Measurements from ENCODE around the gene ABHD12B. TPM values are rescaled to one million over a fixed set of nuclear protein-coding genes. Genes with fewer than 3 reads are reported as not detected.

ABHD12B gene
- total and polyA plus RNA-seq, 4 donors: 0.13 TPM; not detected in 3

DNA sequence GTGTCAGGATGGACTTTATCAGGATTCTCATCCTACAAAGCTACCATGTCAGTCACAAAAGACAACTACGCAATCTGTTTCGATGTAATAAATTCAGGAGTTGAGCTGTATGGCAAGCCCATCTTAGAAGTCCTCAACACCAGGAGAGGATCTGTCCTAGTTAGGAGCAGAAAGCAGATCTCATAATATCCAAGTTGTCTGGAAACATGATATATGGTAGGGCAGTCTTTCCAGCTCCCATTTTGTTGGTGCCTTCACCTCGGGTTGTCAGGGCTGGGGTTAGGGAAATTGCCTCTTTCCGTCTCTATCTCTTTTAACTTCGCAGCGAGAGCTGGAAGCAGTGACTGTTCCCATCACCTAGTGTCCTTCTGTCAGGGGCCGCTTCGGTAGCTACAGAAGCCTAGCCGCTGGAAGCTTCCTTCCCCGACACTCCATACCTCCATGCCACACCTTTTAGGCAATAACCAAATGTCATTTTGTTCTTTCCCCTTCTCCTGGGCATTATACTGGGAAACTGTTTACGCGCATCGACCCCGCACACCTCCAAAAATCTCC lies 42.3 kb upstream of the ABHD12B start:
- WGBS, 2 donors: 29 to 33% methylated on average over 14 of the region's 14 CpGs
- Histone ChIP-seq H3K4me3 (ENCODE audit: low read length in 2 of 2) (peak overlapping the region in 1 of 2 donors; percentile 76), H3K27me3 (ENCODE audit: control insufficient read depth in 1 of 2, insufficient read depth in 2 of 2, low read length in 1 of 2) (no peaks in the 10 kb centered on the region), H3K4me1 (ENCODE audit: control insufficient read depth in 1 of 2, insufficient read depth in 2 of 2, low read length in 2 of 2) (no peaks in the 10 kb centered on the region), H3K9me3 (ENCODE audit: control insufficient read depth, low read length) (no peaks in the 10 kb centered on the region), H3K27ac (ENCODE audit: low read depth in 1 of 2, low read length in 2 of 2) (no peak overlapping the region), H3K36me3 (ENCODE audit: control insufficient read depth in 1 of 2, insufficient read depth in 2 of 2, low read length in 1 of 2) (peaks cover 0 to 1% of the 10 kb centered on the region in 2 donors)
- DNase-seq: no peak
- ATAC-seq (ENCODE audit: low FRiP score): no peak
- intact Hi-C loops (cut with DNase I): no loop called here

DNA sequence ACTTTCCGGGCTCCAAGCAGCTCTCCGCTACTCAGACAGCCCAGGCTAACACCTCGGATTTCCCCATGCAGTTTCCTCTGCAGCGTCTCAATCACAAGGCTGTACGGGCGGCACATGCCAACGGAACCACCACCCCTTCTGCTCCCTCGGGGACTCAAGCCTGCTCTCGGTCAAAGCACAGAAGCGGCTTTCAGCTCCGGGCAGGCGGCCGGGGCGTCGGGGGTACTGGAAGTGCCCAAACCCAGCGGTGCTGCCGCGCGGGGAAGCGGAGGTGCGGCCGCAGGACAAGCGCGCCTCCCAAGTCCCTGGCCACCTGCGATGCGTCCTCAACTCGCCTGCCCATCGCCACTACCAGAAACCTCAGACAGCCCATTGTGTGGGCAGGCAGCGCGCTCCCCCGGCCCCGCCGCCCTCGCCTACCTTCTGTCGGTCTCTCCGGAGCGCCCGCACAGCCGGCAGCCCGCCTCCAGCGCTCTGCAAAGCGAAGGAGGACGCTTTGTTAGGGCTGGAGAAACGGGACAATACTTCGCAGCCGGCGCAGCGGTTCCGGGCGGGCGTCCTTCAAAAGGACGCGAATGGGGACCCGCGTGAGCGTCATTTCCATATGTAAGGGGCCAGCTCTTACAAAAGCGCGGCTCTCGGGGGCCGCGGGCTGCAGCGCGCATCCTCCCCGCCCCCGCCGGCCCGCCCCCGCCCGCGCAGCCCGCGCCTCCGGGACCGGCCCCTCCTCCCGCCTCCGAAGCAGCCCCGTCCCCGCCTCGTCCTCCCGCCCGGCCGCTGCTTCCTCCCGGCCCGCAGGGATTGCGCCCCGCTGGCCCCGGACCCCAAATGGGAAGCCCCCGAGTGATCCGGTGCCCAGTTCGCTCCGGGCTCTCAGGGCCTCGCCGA lies 41.6 kb upstream of the ABHD12B start:
- ATAC-seq (ENCODE audit: low FRiP score) (peak; percentile 70), DNase-seq (peak; percentile 76 to 85)
- H3K4me3 ChIP-seq (ENCODE audit: low read length in 2 of 2): peak overlapping the region; percentile 76 to 98
- H3K4me1 ChIP-seq (ENCODE audit: control insufficient read depth in 1 of 2, insufficient read depth in 2 of 2, low read length in 2 of 2): no peaks in the 10 kb centered on the region
- H3K9me3 ChIP-seq (ENCODE audit: control insufficient read depth, low read length): no peaks in the 10 kb centered on the region
- H3K36me3 ChIP-seq (ENCODE audit: control insufficient read depth in 1 of 2, insufficient read depth in 2 of 2, low read length in 1 of 2): peaks cover 0 to 1% of the 10 kb centered on the region in 2 donors
- peak overlapping the region in 1 of 2 donors; percentile 80 for H3K27ac ChIP-seq (ENCODE audit: low read depth in 1 of 2, low read length in 2 of 2)
- WGBS, 2 donors: 1% methylated on average over 71 to 93 of the region's 93 CpGs
- H3K27me3 ChIP-seq (ENCODE audit: control insufficient read depth in 1 of 2, insufficient read depth in 2 of 2, low read length in 1 of 2): no peaks in the 10 kb centered on the region
- intact Hi-C loops (cut with DNase I): no loop called here

DNA sequence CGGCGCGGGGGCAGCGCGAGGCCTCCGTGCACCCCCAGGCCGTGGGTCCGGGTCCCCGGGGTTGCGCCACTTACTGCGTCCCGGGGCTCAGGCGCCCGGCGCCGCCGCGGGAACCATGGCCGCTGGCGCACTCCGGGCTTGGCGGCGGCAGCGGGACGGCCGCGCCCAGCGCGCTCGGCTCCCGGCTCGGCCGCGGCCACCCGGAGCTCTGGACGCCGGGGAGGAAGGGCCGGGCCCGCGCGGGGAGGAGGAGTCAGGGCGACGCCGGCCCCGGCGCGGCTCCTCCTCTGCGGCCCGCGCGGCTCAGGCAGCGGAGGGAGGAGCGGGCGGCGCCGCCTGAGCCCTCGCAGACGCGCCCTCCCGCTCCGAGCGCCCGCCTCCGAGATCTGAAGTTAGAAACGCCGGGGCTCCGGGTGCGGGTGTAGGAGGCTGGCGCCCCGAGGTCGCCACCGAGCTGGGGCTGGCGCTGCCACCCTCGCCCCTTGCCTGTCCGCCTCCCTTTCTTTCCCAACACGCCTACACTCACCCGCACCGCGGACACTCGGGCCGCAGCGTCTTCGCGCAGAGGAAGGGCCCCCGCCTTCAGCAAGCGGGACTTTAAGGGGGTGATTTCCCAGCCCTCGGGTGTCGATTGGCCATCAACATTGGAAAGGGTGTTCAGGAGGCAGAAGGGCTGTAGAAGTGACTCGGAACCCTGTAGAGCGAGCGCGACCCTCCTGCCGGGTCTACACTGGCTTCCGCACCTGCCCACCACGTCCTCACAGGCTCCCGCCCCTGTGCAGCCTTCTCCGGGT lies 40.7 kb upstream of the ABHD12B start, which contains the start of gene NIN:
NIN (minus strand) TSS at position 231 of the 794 bp plus-strand sequence. CDS start 9,106 bp downstream, outside the sequence.
- Histone ChIP-seq H3K36me3 (ENCODE audit: control insufficient read depth in 1 of 2, insufficient read depth in 2 of 2, low read length in 1 of 2) (peaks cover 0 to 1% of the 10 kb centered on the region in 2 donors), H3K27ac (ENCODE audit: low read depth in 1 of 2, low read length in 2 of 2) (peak within 1 kb of the TSS in 1 of 2 donors; percentile 80), H3K4me3 (ENCODE audit: low read length in 2 of 2) (peak within 1 kb of the TSS; percentile 76 to 98), H3K4me1 (ENCODE audit: control insufficient read depth in 1 of 2, insufficient read depth in 2 of 2, low read length in 2 of 2) (no peaks in the 10 kb centered on the region), H3K9me3 (ENCODE audit: control insufficient read depth, low read length) (no peaks in the 10 kb centered on the region), H3K27me3 (ENCODE audit: control insufficient read depth in 1 of 2, insufficient read depth in 2 of 2, low read length in 1 of 2) (no peaks in the 10 kb centered on the region)
- WGBS, 2 donors: 0 to 1% methylated on average over 68 to 97 of the region's 97 CpGs
- DNase-seq: peak; percentile 86 to 93
- intact Hi-C loops (cut with DNase I): no loop called here
- peak; percentile 97 for ATAC-seq (ENCODE audit: low FRiP score)

DNA sequence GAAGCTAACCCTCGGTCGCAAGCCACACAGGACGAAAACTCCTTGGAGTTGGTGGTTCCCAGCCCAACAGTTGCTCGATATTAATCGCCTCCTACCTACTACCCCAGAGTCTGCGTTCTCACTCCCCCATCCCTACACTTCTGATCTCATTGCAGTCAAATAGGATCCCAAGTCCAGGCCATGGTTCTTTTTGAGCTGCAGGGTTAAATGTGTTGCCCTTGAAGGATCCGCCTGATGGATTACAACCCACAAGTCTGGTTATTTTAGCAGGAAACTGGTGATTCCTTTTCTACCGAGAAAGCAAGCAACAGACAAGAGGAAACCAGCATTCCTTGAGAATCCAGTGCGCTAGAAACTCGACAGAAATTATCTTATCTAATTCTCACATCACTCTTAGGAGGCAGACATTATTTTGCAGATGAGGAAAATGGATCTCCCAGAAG lies 40.1 kb upstream of the ABHD12B start:
- Histone ChIP-seq H3K4me3 (ENCODE audit: low read length in 2 of 2) (peak overlapping the region; percentile 76 to 98), H3K36me3 (ENCODE audit: control insufficient read depth in 1 of 2, insufficient read depth in 2 of 2, low read length in 1 of 2) (peaks cover 0 to under 1% of the 10 kb centered on the region in 2 donors), H3K9me3 (ENCODE audit: control insufficient read depth, low read length) (no peaks in the 10 kb centered on the region), H3K27ac (ENCODE audit: low read depth in 1 of 2, low read length in 2 of 2) (peak overlapping the region in 1 of 2 donors; percentile 58), H3K4me1 (ENCODE audit: control insufficient read depth in 1 of 2, insufficient read depth in 2 of 2, low read length in 2 of 2) (no peaks in the 10 kb centered on the region), H3K27me3 (ENCODE audit: control insufficient read depth in 1 of 2, insufficient read depth in 2 of 2, low read length in 1 of 2) (no peaks in the 10 kb centered on the region)
- DNase-seq: no peak
- intact Hi-C loops (cut with DNase I): no loop called here
- ATAC-seq (ENCODE audit: low FRiP score): peak; percentile 24
- 4 to 7% methylated on average over 10 of the region's 10 CpGs for WGBS, 2 donors

DNA sequence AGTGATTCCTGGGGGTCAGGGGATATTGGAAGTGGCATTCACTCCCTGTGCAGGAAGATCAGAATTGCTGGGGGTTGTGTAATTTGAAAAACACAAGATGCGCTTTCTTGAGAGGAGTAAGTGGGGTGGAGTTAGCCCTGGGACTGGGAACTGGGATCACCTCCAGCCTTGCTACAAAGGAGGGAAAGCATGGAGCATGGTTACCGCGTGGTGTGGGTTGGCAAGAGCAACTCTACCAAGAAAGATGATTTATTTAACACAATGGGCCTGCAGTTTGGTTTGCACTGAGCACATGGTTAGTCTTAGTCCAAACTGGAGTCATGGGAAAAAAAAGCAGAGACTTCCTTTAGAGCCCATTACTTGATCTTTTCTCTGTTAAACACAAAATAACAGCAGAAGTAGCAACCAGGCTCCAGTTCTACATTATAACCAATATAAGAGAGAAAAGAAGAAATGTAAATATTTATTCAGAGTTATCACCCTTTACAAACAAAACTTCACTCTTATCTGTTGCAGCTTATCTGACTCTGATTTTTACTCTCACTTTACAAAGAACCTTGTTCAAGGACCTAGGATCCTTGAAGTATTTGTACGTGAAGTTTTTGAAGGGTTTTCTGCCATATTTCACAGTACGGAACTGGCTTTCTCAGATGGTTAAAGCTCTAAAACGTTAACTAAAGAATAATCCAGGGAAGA lies 38.8 kb upstream of the ABHD12B start:
- Histone ChIP-seq H3K27me3 (ENCODE audit: control insufficient read depth in 1 of 2, insufficient read depth in 2 of 2, low read length in 1 of 2) (no peaks in the 10 kb centered on the region), H3K4me1 (ENCODE audit: control insufficient read depth in 1 of 2, insufficient read depth in 2 of 2, low read length in 2 of 2) (no peaks in the 10 kb centered on the region), H3K27ac (ENCODE audit: low read depth in 1 of 2, low read length in 2 of 2) (no peak overlapping the region), H3K36me3 (ENCODE audit: control insufficient read depth in 1 of 2, insufficient read depth in 2 of 2, low read length in 1 of 2) (no peaks in the 10 kb centered on the region), H3K9me3 (ENCODE audit: control insufficient read depth, low read length) (no peaks in the 10 kb centered on the region), H3K4me3 (ENCODE audit: low read length in 2 of 2) (no peak overlapping the region)
- intact Hi-C loops (cut with DNase I): no loop called here
- no peak for ATAC-seq (ENCODE audit: low FRiP score)
- WGBS, 2 donors: 86 to 89% methylated on average over 6 of the region's 6 CpGs
- no peak for DNase-seq

DNA sequence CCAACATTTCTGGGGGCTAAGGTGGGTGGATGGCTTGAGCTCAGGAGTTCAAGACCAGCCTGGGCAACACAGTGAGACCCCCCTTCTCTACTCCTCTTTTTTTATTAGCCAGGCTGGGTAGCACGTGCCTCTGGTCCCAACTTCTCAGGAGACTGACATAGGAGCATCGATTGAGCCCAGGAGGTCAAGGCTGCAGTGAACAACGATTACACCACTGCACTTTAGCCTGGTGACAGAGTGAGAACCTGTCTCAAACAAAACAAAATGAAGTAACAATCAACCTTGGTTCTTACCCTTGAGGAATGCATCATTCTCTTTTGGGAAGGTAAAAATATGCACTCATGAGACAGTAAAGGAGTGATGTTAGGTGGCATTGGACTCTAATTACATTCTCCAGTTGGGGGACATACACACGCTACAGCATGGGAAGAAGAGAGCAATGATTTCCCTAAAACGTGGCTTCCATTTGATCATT lies 37.0 kb upstream of the ABHD12B start:
- Histone ChIP-seq H3K4me3 (ENCODE audit: low read length in 2 of 2) (no peak overlapping the region), H3K36me3 (ENCODE audit: control insufficient read depth in 1 of 2, insufficient read depth in 2 of 2, low read length in 1 of 2) (no peaks in the 10 kb centered on the region), H3K4me1 (ENCODE audit: control insufficient read depth in 1 of 2, insufficient read depth in 2 of 2, low read length in 2 of 2) (no peaks in the 10 kb centered on the region), H3K9me3 (ENCODE audit: control insufficient read depth, low read length) (no peaks in the 10 kb centered on the region), H3K27ac (ENCODE audit: low read depth in 1 of 2, low read length in 2 of 2) (no peak overlapping the region), H3K27me3 (ENCODE audit: control insufficient read depth in 1 of 2, insufficient read depth in 2 of 2, low read length in 1 of 2) (no peaks in the 10 kb centered on the region)
- no peak for ATAC-seq (ENCODE audit: low FRiP score)
- 90 to 94% methylated on average over 5 of the region's 5 CpGs for WGBS, 2 donors
- intact Hi-C loops (cut with DNase I): no loop called here
- no peak for DNase-seq

DNA sequence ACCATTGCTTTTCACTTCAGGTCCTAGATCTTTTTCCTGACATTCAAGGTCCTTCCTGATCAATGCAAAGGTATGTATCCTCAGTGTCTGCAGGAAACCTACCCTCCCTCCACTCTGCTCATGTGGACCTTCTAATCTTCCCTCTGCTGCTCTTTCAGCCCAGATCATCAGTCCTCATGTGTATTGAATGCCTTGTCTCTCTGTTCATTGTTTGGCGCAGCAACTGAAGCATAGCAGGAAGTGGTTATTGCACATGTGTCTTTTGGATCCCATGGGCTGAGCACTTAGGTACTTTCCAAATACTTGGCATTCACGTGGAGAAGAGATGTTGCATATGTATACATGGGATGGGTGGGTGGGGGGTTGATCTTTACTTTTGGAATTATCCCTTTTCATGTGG lies 36.6 kb upstream of the ABHD12B start:
- H3K27me3 ChIP-seq (ENCODE audit: control insufficient read depth in 1 of 2, insufficient read depth in 2 of 2, low read length in 1 of 2): no peaks in the 10 kb centered on the region
- DNase-seq: no peak
- no peak overlapping the region for H3K27ac ChIP-seq (ENCODE audit: low read depth in 1 of 2, low read length in 2 of 2)
- H3K4me1 ChIP-seq (ENCODE audit: control insufficient read depth in 1 of 2, insufficient read depth in 2 of 2, low read length in 2 of 2): no peaks in the 10 kb centered on the region
- no peaks in the 10 kb centered on the region for H3K9me3 ChIP-seq (ENCODE audit: control insufficient read depth, low read length)
- no peak for ATAC-seq (ENCODE audit: low FRiP score)
- 75 to 80% methylated on average over 2 of the region's 2 CpGs for WGBS, 2 donors
- intact Hi-C loops (cut with DNase I): no loop called here
- no peak overlapping the region for H3K4me3 ChIP-seq (ENCODE audit: low read length in 2 of 2)
- no peaks in the 10 kb centered on the region for H3K36me3 ChIP-seq (ENCODE audit: control insufficient read depth in 1 of 2, insufficient read depth in 2 of 2, low read length in 1 of 2)

DNA sequence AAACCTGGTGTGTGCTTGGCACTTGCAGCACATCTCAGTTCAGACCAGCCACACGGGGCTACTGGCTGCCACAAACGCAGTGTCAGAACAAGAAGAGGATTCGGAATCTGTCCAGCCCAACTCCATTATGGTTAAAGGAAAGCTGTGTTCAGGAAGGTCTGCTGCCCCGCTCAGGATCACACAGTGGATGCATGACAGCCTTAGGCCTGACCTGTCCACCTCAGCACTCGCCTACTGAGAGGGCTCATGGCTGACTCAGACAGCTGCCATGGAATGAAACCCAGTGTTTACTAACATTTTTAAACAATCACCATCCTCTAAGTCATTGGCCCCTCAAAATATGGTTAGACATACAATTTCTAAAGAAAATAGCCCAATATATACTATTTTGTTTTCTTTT lies 35.3 kb upstream of the ABHD12B start:
- 94 to 96% methylated on average over 5 of the region's 5 CpGs for WGBS, 2 donors
- Histone ChIP-seq H3K36me3 (ENCODE audit: control insufficient read depth in 1 of 2, insufficient read depth in 2 of 2, low read length in 1 of 2) (no peaks in the 10 kb centered on the region), H3K9me3 (ENCODE audit: control insufficient read depth, low read length) (no peaks in the 10 kb centered on the region), H3K27ac (ENCODE audit: low read depth in 1 of 2, low read length in 2 of 2) (no peak overlapping the region), H3K4me3 (ENCODE audit: low read length in 2 of 2) (no peak overlapping the region), H3K4me1 (ENCODE audit: control insufficient read depth in 1 of 2, insufficient read depth in 2 of 2, low read length in 2 of 2) (no peaks in the 10 kb centered on the region), H3K27me3 (ENCODE audit: control insufficient read depth in 1 of 2, insufficient read depth in 2 of 2, low read length in 1 of 2) (no peaks in the 10 kb centered on the region)
- no peak for ATAC-seq (ENCODE audit: low FRiP score)
- no peak for DNase-seq
- intact Hi-C loops (cut with DNase I): no loop called here

Data from aorta (tissue), 5 donors.